Dermis microvascular lymphatic vessel endothelial cell (primary cell): ENCODE measurements around the gene RREB1. TPM values are rescaled to one million over a fixed set of nuclear protein-coding genes. Genes with fewer than 3 reads are reported as not detected.
"Not testable (repeated sequence)": the region's sequence is repeated elsewhere in the genome, so short reads cannot be mapped to it uniquely, and the experiment has no call there.

ENCODE experiments used
- DNase-seq, 2 donors: peaks; one replicate each; pipeline versions ENCODE4 v3.0.0 to v3.0.0-alpha.2; 2010; ENCODE audit warnings: low read depth in 2 of 2
- total RNA-seq: library from RNA; depleted of rRNA; stranded (reverse); fragments of >200 nt; gene quantifications from 2 replicates; pipeline ENCODE4 v1.2.1, GENCODE V29; 2014

Gene RREB1
- total RNA-seq, 1 donor from 2014 or later: 11.8 TPM

DNA sequence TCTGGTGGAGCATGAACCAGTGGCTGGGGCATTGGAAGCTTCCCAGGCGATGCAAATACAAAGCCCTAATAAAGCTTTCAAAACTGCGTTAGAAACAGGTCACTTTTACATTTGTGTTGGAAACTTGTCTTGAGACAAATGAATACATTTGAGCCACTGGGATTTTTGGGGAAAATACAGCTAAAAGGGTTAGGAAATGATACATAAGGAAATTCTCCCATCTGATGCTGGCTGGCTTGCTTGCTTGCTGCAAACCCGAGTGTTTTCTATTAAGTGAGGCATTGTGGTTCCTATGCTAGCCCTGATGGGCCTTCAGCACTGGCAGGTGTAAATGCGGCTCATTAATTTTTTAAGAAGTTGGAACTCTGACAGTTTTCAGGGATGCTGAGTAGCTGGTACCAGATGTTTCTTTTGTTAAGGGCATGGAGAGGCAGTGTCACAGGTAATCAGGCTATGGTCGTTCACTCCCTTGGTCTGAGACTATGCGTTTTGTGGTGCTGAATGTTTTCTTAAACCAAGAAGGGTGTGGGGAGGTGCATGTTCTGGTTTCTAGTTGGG, 35.2 kb downstream of the RREB1 start:
- no peak for DNase-seq

DNA sequence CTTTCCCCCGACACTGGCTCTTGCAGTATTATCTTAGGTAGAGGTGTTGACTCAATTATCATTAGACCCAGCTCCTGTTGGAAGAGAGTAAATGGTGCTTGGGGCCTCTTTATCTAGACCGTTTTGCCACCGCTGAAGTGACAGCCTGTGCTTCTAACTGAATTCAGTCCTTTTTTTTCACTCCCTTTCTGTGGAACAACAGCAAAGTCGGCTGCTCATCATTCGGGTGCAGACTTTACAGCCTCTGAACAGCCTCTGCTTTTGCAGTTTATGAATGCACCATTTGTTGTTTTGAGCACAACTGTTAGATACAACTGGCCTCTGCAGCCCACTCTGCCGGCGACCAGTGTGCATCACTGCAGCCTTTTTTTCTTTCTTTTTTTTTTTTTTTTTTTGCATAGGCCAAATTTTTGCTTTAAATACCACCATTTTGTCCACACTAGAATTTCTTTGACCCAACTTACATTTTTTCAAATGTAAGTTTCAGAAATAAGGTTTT, 35.8 kb downstream of the RREB1 start:
- peak in 1 of 2 donors; percentile 14 for DNase-seq

DNA sequence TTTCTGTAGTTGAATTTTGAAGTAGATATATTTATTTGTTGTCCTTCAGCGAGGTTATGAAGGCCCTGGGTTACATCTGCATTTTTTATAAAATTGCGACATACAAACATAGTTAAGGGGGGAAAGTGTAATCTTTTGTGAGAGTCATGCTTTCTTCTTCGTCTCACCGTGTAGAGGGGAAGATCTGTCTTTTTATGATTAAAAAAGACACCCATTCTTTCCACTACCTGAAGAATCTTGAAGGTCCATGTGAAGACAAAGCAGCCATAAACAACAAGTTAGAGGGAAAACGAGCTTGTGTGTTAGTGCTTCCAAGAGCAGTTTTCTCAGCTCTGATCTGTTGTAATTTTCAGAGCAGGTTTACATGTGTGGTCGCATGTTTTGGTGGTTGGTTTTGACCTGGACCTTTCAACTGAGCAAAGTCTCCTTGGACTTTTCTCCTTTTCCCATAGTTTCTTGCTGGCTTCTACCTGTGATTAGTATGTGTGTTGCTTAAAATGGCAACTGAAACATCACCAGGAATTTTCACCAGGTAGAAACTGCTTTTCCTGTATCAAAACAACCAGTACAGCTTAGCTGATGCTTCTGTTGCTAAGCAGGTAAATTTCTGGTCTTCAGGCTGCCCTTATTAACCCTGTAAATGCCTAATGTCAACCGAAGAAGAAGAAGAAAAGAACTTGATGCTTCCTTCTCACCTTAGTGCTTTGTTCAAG, 37.3 kb downstream of the RREB1 start:
- no peak for DNase-seq

DNA sequence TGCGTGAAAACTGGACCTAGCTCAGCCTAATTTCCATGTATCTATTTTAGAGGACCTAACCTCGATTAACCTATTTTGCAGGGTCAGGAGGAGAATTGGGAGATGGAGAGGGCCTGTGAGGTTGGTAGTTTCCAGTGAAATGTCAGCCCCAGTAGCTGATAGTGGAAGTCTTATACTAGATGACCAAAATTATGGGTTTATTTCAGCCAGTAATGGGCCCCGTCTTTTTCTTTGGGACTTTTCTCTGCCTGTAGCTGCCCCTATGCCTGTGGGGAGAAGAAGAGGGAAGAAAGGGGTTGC, 37.8 kb downstream of the RREB1 start:
- no peak for DNase-seq

DNA sequence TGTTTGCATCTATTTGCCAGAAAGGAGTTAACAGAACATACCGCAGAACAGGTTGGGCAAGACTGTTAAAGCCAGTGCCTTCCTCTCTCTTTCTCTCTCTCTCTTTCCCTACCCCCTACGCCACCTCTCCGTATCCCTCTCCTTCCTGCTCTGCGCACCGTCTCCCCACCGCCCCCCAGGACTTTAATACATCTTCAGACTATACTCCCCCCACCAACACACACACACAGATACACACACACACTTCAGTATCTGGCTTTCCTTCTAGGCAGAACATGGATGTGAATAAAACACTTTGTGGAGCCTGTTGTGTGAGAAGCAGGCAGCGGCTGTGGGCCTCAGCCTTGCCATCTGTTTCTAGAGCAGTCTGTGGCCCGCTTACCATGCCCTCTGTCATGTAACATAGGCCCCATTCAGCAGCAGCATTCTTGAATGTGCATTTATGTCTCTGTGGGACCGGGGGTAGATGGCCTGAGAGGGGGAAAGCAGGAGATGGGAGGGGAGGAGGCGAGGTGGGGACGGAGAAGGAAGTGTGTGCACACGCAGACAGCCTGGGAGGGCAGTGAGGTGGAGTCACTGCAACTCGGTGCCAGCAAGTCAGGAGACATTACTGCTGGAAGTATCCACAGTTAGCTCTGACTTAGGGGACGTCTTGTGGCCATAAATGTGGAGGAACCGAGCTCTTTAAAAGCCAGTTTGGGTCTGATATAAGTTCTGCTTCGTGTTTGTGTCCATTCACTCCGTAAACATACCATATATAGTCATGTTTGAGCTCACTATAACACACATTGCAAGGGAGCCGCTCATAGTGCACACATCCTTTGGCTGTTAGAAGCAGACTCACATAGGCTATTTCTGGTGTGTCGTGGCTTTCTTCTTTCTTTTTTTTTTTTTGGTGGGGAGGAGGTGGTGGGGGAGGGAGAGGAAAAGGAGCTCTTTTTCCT, 38.4 kb downstream of the RREB1 start:
- DNase-seq: peak in 1 of 2 donors; percentile 61

DNA sequence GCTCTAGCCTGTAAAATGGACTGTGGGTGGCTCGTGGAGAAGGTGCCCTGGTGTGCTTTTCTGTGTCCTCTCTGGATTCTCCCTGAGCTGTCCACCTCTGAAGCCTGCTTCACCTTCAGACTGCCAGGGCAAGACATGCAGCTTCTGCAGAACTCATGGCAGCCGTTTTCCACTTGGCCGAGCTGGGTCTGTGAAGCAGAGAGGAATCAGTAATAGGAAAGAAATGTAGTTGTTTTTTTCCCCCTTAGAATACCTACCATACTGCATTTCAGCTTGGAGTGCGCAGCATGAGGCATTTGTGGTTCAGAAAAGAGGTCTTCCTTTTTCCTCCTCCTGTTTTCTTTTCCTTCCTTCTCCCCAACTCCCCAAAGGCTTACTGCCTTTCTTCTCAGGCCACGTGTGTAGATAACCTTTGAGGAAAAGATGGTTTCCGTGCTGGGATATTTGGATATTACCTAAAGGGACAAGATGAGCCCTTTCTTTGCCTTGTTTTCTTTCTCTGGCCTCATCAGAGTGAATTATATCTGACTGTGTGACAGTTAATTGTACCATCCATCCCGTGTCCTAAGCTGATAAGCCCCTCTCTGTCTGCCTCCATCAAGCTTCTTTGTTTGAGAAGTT, 39.4 kb downstream of the RREB1 start:
- no peak for DNase-seq

DNA sequence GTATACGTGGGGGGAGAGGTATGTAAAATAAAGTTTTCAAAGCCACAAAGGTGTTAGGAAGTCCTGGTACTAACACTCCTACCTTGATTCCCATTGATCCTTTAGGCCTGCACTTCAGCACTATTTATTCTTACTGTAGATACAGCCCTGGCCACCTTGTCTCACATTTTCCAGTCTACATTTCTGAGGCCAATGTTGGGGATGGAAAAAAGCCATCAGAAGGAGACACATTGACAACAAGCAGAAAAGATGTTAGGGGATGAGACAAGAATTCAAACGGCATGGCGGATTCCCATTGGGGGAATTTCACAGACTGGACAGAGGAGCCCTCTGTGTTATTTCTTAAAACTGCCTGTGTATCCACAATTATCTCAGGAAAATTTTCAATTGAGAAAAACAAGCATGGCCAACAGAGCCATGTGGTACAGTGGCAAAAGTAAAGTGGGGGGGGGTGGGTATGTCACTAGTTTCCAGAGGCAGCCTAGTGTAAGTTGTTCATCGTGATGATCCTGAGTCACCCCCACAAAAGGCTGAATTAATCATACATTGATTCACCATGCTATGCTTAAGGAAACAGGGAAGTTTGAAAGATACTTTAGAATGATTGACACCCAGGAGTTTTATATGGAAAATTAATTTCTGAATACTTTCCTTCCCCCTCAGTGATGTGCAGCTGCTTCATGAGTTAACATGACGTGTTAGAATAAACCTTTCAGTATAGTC, 40.5 kb downstream of the RREB1 start:
- peak in 1 of 2 donors; percentile 38 for DNase-seq

DNA sequence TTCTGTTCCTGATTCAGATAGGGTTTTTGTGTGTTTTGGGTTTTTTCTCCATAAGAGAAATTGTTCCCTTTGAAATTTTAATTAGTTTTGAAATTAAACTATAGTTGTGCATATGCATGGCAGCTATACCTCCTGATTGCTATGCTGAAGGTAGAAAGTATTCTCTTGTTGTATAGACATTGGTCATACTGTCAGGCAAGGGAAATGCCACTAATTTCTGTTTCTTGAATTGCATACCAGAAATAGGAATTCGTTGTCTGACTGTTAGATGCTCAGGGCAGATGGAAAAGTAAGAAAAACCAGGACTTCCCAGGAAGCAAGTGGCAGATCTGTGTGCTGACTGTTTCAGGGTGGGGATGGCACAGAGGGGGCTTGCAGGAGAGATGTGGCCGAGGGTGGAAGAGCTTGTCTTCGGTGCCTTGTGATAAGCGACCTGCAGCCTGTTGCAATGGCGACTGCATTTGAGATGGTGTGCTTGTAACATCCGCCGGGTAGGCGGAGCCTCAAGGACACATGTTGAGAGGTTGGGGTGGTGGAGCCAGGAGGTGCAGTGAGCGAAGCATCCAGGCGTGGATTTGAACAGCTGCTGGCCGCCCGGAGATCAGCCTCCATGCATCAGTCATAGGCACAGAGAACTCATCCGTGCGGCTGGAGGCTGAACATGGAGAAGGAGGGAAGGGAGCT, 42.8 kb downstream of the RREB1 start:
- no peak for DNase-seq

DNA sequence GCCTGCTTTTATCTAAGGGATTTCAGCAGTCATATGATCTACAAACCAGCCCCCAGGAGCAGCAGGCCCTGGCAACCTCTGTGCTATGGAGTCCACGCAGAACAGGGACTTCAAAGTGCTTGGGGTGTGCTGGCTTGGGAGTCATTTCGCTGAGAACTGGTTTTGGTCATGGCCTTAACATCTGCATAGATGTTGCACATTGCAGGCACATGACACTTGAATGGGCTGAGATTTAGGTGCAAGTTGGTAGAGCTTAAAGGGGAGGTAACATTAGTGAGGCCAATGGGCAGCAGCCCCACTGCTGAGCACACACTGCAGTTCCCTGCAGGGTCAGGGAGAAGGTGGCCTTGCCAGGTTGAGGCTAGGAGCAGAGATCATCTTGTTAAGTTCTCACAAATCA, 43.6 kb downstream of the RREB1 start:
- no peak for DNase-seq

DNA sequence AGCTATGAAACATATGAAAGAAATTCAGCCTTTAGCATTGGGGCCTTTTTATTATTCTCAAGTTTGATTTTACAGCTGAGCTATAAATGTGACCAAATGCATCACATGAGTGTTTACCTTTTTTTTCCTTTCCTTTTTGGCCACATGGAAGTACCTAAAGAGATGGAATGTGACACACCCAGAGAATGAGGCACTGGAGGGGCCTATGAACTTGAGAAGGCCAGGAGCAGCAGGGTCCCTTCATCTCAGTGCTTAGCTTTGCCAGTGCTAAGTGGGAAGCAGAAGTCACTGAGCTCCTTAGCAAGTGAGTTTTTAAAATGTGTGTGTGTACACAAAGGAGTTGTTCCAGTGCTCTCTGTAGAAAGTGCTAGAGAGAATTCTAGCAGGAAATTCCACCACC, 44.7 kb downstream of the RREB1 start:
- no peak for DNase-seq

DNA sequence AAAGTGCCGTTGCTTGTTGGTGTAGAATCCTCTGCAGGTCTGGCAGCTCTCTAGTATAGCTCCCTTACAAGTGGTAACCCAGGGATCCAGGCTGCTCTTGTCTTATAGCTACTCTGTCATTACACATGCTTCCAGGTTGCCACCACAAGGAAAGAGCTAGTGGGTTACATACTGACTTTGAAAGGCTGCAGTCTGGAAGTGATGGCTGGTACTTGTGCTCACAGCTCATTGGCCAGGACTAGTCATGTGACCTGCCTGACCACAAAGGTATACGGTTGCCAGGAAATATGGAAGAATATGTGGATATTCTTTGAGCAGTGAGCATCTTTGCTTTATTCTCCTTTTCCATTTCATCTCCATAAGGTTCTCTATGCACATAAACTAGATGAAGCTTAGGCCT, 46.0 kb downstream of the RREB1 start:
- no peak for DNase-seq

DNA sequence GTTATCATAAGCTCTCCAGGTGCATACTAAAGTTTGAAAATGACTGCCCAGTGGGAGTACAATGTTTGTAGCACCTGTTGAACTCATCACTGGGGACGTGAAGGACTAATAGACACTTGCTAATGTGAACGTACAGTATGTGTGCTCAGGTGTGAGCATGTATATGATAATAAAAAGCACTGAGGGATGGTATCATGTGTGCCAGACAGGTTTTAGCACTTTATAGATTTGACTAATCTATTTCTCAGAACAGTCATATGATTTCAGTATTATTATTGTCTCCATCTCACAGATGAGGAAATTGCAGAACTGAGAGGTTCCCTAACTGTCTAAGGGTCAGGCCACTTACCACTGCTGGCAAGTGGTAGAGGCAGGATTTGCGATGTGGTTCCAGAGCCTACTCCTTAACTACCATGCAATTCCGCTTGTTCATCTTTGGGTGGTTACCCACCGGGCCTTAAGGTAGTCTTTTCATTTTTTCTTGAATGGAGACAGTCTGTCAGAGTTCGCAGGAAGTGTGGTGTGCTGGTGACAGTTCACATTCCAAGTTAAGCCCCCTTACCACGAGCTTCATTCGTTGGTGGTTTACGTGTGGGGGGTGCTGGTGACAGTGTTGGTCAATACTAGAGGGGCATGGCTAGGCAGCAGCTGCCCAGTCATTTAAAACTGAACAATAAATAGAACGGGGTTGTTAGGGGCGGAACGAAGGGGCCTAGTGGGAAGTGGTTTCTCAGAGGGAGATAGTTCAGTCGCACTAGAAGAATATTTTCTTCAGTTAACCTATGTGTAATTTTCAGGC, 46.8 kb downstream of the RREB1 start:
- no peak for DNase-seq

DNA sequence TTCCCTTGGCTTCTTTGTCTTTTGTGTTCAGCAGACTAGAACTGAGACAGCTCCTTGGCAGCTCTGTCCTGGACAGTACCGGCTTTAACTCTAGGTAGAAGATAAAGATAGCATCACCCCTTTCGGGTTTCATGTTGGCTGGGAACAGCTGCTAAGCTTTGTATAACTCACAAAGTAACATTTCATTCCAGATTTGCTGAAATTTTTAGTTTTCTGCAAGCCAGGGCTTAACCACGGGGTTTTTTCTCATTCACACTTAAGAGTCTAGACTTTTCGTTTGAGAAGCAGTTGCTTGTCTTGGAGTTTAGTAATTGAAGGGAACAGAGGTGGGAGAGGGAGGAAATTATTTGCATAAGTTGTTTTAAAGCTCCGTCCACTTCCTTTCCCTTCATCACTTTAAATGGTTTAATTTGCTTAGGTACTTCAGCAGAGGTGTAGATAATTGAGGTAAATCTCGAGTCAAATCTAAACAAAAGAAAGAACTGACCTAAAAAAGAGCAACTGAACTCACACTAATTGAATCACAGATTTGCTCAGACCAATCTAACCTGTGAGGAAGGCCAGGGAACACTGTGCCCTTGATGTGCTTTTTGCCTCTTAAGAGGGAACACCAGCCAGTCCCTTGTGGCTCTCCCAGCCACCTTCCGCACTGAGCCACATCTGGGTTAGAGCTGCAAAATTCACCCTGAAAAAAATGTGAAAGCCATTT, 48.3 kb downstream of the RREB1 start:
- no peak for DNase-seq

DNA sequence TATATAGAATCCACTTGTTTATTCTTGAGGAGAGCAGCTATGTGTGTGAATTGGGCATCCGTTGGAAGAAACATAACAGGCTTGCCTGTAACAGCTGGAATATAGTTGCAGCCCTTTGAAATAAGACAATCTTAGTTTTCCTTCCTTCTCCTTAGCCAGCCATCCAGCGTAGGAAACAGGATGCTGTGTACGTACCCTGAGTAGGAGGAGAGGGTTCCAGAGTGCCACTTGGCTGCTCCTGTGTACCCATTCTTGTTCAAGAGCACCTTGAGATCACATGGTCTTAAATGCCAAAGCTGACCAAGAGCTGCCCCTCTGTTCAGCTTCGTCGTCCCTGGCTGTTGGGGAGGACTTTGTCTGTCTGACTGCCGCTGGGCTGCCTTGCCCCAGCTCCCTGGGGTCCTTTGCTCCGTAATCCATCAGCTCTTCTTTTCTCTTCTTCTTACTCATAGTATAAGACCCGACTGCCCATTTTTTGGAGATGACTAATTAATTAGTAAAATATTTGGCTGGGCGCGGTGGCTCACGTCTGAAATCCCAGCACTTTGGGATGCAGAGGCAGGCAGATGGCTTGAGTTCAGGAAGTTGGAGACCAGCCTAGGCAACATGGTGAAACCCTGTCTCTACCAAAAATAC, 49.0 kb downstream of the RREB1 start:
- DNase-seq: no peak

DNA sequence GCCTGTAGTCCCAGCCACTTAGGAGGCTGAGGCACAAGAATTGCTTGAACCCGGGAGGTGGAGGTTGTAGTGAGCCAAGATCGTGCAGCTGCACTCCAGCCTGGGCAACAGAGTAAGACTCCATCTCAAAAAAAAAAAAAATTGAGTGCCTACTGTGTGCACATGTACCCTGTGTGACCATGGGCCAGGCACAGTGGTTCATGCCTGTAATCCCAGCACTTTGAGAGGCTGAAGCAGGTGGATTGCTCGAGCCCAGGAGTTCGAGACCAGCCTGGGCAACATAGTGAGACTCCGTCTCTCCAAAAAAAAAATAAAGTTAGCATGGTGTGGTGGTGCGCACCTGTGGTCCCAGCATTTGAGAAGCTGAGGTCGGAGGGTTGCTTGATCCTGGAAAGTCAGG, 49.5 kb downstream of the RREB1 start:
- not testable (repeated sequence) for DNase-seq

DNA sequence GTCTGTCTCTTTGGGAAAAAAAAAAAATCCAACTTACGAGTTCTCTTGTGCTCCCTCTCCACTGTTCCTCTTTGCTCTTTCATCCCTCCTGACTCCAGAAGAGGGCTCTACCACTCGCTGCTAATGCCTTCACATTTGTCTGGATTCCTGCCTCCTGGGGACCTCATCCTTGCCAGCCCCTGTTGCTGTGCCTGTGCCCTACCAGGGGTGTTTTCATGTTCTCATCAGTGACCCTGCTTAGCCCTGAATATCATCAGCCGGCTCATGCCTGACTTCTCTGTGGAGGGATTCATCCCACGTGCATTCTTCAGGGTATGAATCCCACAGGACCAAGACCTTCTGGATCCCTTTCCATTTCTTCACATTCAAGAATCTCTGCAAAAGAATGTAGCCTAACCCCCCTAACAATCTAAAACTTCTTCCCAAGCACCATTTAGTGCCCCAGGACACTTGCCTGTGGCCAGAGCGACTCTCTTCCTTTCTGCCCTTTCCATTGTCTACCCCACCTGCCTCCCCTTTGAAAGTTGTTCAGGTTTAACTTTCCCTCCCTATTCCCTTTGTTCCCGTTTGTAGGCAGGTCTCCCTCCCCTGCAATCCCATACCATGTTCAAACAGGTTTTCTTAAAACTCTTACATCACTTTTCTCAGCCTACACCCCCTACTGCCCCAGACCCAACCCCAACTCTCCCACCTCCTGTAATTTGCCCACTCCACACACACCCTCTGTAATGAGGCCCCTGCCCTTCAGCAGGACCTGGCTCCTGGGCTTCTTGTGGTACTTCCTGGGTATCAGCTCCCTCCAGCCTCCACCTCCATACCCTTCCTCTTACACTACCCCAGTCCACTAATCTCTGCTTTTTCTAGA, 50.2 kb downstream of the RREB1 start:
- no peak for DNase-seq

DNA sequence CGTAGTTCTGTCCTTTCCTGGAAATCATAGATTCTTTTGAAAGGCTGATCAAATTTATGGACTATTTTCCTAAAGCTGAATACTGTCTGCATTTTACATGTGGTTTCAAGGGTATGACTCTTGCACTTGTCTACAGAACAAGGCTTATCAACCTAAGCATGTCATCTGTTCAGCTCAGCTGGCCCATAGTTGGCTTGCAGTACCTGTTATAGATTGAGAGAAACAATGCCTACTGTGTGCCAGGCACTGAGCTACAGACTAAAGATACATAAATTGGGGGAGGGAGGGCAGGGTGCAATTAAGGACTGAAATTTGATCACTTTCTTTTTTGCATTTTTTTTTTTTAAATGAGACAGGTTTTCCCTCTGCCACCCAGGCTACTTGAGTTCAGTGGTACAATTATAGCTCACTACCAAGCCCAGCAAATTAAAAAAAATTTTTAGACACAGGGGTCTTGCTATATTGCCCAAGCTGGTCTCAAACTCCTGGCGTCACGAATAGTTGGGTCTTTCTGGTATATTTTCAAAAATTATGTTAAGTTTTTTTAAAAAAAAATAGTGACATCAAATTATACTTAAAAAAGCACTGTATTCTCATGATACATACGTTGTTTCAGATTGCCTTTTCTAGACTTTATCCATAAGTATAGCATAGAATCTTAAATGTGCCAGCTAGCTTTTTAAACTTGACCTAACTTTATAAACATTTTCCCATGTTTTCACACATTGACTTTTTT, 52.2 kb downstream of the RREB1 start:
- DNase-seq: no peak
